Tibial nerve (tissue), 4 donors: Measurements from ENCODE around the gene ADIPOQ. TPM values are rescaled to one million over a fixed set of nuclear protein-coding genes. Genes with fewer than 3 reads are reported as not detected.
"Not testable (repeated sequence)": the region's sequence is repeated elsewhere in the genome, so short reads cannot be mapped to it uniquely, and the experiment has no call there.

Source experiments
- DNase-seq, 2 donors: peaks; one replicate each; pipeline ENCODE4 v3.0.0-alpha.2; 2019; ENCODE audit warnings: low spot score in 2 of 2
- H3K27ac ChIP-seq, 4 donors: fragments of 200-600 bp; sonication (generic) in 3 of 4; one replicate each; pipeline ENCODE4 v1.5.1; 2017 to 2019; ENCODE audit warnings: mild to moderate bottlenecking in 1 of 4
- H3K27me3 ChIP-seq, 2 donors: fragments of 200-600 bp; sonication (generic) in 1 of 2; one replicate each; pipeline versions ENCODE4 v1.5.1 to v1.6.0; 2017 to 2019
- H3K36me3 ChIP-seq, 3 donors: fragments of 200-600 bp; sonication (generic); one replicate each; pipeline ENCODE4 v1.5.1; 2018 to 2019
- H3K4me1 ChIP-seq, 4 donors: fragments of 200-600 bp; sonication (generic) in 3 of 4; one replicate each; pipeline ENCODE4 v1.5.1; 2017 to 2019
- H3K4me3 ChIP-seq, 4 donors: fragments of 200-600 bp; sonication (generic) in 3 of 4; one replicate each; pipeline ENCODE4 v1.5.1; 2017 to 2019; ENCODE audit warnings: mild to moderate bottlenecking in 1 of 4, moderate library complexity in 1 of 4
- H3K9me3 ChIP-seq, 4 donors: fragments of 200-600 bp; sonication (generic) in 3 of 4; one replicate each; pipeline ENCODE4 v1.5.1; 2017 to 2019
- CTCF ChIP-seq, 5 experiments: fragments of 200-600 bp in 3 of 5; fragments of 450-650 bp in 2 of 5; sonication (generic) in 3 of 5; IDR thresholded peaks; one replicate each; pipeline ENCODE4 v1.5.1; 2016 to 2019; ENCODE audit warnings: antibody characterized with exemption in 5 of 5, mild to moderate bottlenecking in 3 of 5, moderate library complexity in 2 of 5
- EP300 ChIP-seq, 2 donors: sonication (generic); formaldehyde crosslinking; IDR thresholded peaks; one replicate each; pipeline ENCODE4 v1.6.1; 2017; ENCODE audit warnings: antibody characterized with exemption in 2 of 2, mild to moderate bottlenecking in 1 of 2
- POLR2A ChIP-seq, 2 donors: fragments of 450-650 bp; IDR thresholded peaks; one replicate each; pipeline ENCODE4 v1.6.1; 2017; ENCODE audit warnings: antibody characterized with exemption in 2 of 2, mild to moderate bottlenecking in 2 of 2, moderate library complexity in 2 of 2
- WGBS, 2 donors: methylation state at CpG; one replicate each; pipeline ENCODE4 v1.1.5; 2018; 5-methylcytosine and 5-hydroxymethylcytosine counted together
- total RNA-seq, 4 donors: library from RNA; depleted of rRNA; stranded (reverse); fragments of >200 nt; gene quantifications; one replicate each; pipeline ENCODE4 v1.1.0, GENCODE V29; 2016

Gene ADIPOQ
- total RNA-seq: 100 to 1,000 TPM in 3 of 4 donors, 10 to 100 TPM in 1; 70.8 to 213 (median 172) TPM

- Histone ChIP-seq H3K36me3 (no peaks in the 10 kb centered on the region), H3K9me3 (no peaks in the 10 kb centered on the region), H3K4me3 (no peak within 1 kb of the TSS), H3K4me1 (no peaks in the 10 kb centered on the region), H3K27ac (no peak within 1 kb of the TSS), H3K27me3 (peaks cover 0 to 20% of the 10 kb centered on the region in 2 donors)
- TF ChIP-seq CTCF (IDR thresholded peaks at IDR 0.05): no peak
- TF ChIP-seq POLR2A (IDR thresholded peaks at IDR 0.05): no peak
- no peak for TF ChIP-seq EP300 (IDR thresholded peaks at IDR 0.05)
- WGBS, 2 donors: 79 to 88% methylated on average over 6 of the region's 7 CpGs
- no peak for DNase-seq
These were observed at the start of gene ADIPOQ for GRCh38 chr3:186842426-186843038. Gene ADIPOQ, plus strand, starts transcription at chr3:186842710. Its CDS starts 10,349 bp downstream, at chr3:186853059.

GRCh38 chr3:186798239-186798874 is 44.2 kb upstream of the ADIPOQ start:
- no peak overlapping the region for H3K27ac ChIP-seq
- no peaks in the 10 kb centered on the region for H3K9me3 ChIP-seq
- no peak for DNase-seq
- no peak overlapping the region for H3K4me3 ChIP-seq
- no peaks in the 10 kb centered on the region for H3K27me3 ChIP-seq
- WGBS, 2 donors: 94% methylated on average over 3 of the region's 3 CpGs
- peaks cover 3 to 76% (median 11%) of the 10 kb centered on the region in 3 donors for H3K36me3 ChIP-seq
- TF ChIP-seq EP300 (IDR thresholded peaks at IDR 0.05): no peak
- no peak for TF ChIP-seq CTCF (IDR thresholded peaks at IDR 0.05)
- no peak for TF ChIP-seq POLR2A (IDR thresholded peaks at IDR 0.05)
- H3K4me1 ChIP-seq: no peaks in the 10 kb centered on the region

- peaks cover 0 to 8% (median under 1%) of the 10 kb centered on the region in 4 donors for H3K4me1 ChIP-seq
- no peak overlapping the region for H3K27ac ChIP-seq
- TF ChIP-seq CTCF (IDR thresholded peaks at IDR 0.05) (no peak), EP300 (IDR thresholded peaks at IDR 0.05) (no peak), POLR2A (IDR thresholded peaks at IDR 0.05) (no peak)
- 93 to 96% methylated on average over 1 of the region's 1 CpG for WGBS, 2 donors
- H3K27me3 ChIP-seq: no peaks in the 10 kb centered on the region
- no peak for DNase-seq
- no peak overlapping the region for H3K4me3 ChIP-seq
- no peaks in the 10 kb centered on the region for H3K9me3 ChIP-seq
- peaks cover 3 to 79% (median 11%) of the 10 kb centered on the region in 3 donors for H3K36me3 ChIP-seq
These were observed 42.2 kb upstream of the ADIPOQ start for GRCh38 chr3:186800285-186800684.

- no peak for TF ChIP-seq CTCF (IDR thresholded peaks at IDR 0.05)
- no peak for TF ChIP-seq POLR2A (IDR thresholded peaks at IDR 0.05)
- no peak for TF ChIP-seq EP300 (IDR thresholded peaks at IDR 0.05)
- WGBS, 2 donors: 84 to 88% methylated on average over 3 of the region's 3 CpGs
- H3K36me3 ChIP-seq: peaks cover 0 to 60% (median 0%) of the 10 kb centered on the region in 3 donors
These were observed 39.8 kb upstream of the ADIPOQ start for GRCh38 chr3:186802701-186803100.

GRCh38 chr3:186803447-186803846 is 39.1 kb upstream of the ADIPOQ start:
- H3K27ac ChIP-seq, DNase-seq, H3K4me3 ChIP-seq, H3K9me3 ChIP-seq, H3K27me3 ChIP-seq: not testable (repeated sequence)
- Histone ChIP-seq H3K4me1 (peaks cover 0 to 22% (median 7%) of the 10 kb centered on the region in 4 donors), H3K36me3 (peaks cover 0 to 55% (median 0%) of the 10 kb centered on the region in 3 donors)
- WGBS, 2 donors: 88 to 89% methylated on average over 4 of the region's 4 CpGs

More at GRCh38 chr3:186802701-186803100, 39.8 kb upstream of the ADIPOQ start:
- Histone ChIP-seq H3K27ac (no peak overlapping the region), H3K4me3 (no peak overlapping the region), H3K9me3 (no peaks in the 10 kb centered on the region), H3K27me3 (no peaks in the 10 kb centered on the region), H3K4me1 (peaks cover 0 to 22% (median 7%) of the 10 kb centered on the region in 4 donors)
- DNase-seq: no peak
